GM12801 (cell line): Measurements from ENCODE around the gene UGT1A5.

Source experiments
- TF ChIP-seq, protein P1 (sequence below): IDR thresholded peaks from one replicate; pipeline ENCODE4 v1.5.1; 2011; ENCODE audit warnings: control low read depth; ENCODE audit not compliant: insufficient read length; ENCODE audit errors: extremely low read depth

Gene UGT1A5

DNA sequence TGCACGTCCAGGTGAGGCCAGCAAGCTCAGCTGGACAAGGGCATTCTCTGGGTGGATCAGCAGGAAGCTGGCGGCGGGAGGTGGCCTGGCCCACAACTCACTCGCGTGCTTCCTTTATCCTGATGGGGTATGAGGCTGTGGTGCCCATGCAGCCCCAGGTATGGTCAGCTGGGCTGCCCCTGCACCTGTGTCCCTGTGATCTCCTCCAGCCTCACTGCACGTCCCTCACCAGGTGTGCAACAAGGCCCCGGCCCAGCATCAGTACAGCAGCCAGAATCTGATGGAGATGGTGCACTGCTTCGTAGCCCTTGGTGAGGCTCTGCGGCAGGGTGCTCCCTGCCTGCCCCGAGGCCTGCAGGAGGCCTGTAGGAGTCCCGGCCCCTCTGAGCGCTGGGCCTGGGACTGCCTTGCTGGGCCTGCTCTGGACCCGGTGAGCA lies 83.0 kb downstream of the UGT1A5 start:
- TF ChIP-seq, protein P1, sequence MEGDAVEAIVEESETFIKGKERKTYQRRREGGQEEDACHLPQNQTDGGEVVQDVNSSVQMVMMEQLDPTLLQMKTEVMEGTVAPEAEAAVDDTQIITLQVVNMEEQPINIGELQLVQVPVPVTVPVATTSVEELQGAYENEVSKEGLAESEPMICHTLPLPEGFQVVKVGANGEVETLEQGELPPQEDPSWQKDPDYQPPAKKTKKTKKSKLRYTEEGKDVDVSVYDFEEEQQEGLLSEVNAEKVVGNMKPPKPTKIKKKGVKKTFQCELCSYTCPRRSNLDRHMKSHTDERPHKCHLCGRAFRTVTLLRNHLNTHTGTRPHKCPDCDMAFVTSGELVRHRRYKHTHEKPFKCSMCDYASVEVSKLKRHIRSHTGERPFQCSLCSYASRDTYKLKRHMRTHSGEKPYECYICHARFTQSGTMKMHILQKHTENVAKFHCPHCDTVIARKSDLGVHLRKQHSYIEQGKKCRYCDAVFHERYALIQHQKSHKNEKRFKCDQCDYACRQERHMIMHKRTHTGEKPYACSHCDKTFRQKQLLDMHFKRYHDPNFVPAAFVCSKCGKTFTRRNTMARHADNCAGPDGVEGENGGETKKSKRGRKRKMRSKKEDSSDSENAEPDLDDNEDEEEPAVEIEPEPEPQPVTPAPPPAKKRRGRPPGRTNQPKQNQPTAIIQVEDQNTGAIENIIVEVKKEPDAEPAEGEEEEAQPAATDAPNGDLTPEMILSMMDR = no peak

DNA sequence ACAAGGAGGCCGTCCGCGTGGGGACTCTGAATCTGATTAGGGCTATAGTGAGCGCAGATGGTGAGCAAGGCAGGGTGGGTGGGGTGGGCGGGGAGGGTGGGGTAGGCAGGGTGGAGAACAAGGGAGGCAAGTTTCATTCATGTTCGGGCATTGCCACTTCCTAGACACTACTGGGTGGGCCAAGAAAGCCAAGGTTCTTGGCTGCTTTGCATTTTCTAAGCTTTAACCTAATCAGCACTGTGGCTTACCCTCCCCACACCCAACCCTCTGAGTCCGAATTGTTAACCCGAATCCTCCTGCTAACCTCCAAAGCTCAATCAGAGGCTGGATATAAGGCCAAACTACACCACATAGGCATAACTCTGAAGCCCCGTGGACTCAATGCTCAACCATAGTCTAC lies 83.5 kb downstream of the UGT1A5 start:
- TF ChIP-seq, protein P1 = no peak

DNA sequence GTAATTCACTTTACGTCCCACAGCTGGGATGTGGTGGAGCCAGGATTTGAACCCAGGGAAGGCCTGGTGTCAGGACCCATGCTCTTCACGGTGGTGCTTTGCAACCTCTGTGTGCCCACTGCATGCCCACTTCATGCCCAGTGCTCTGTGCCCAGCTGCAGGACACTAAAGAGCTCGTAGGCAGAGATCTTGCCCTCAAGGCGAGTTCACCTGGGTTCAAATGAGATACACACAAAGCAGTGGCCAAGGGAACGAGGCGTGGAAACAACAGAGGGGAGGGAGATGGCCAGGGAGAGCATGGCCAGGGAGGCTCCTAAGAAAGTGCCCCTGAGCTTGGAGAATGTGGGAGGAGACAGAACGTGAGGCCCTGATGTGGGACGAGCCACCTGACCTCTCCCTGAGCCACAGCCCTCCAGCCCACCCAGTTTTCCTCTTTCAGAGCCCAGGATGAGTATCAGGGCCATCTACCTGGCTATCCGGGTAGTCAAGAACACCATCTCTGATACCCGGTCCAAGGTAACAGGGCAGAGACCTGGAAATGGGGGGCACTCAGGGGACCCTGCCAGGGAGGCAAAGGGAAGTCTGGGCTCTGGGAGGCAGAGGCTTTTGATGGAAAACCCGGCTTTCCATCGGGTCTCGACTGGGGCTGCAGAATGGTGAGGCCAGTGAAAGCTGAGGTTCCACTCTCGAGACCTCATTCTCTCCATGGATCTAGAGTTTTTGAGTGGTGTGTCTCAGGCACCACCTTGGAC lies 85.8 kb downstream of the UGT1A5 start:
- TF ChIP-seq, protein P1 = no peak

DNA sequence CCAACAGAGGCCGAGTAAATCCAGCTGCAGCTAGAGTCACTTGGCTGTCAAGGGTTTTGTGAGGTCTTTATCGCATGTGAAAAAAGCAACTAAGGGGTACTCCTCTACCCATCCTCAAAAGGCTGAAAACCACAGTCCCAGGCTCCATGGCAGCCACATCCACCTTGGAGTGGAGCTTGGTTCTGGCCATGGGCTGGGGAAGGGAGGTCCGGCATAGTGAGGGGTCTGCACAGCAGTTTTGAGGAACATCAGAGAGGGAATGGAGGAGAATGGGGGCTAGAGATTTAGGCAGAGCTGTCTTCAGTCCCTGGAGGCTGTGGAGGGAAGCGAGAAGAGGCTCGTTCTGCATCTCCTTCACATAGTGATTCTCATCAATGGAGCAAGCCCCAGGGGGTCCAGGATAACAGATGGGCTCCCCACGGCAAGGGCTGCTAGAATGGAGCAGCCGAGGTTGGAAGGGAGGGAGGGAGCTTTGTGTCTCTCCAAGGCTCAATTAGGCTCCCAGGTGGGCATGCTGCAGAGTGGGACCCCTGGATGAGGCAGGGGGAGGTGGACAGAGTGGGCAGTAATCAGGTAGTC lies 86.5 kb downstream of the UGT1A5 start:
- TF ChIP-seq, protein P1 = no peak

DNA sequence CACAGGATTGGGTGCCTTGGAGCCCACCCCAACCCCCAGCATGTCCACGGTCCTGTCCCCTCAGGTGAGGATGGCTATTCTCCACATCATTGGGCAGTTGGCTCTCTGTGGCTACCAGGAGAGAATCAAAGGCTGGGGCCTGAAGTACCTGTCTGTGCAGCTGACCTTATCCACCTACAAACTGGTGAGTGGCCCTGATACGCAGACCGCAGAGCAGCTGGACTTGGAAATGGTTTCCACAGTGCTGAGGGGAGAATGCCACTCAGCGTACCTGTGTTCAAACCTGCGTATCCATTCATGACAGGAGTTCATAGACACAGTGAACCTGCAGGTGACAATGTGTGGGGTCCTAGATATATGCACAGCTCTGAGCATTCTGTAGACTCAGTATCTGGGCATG lies 87.0 kb downstream of the UGT1A5 start:
- TF ChIP-seq, protein P1 = no peak

DNA sequence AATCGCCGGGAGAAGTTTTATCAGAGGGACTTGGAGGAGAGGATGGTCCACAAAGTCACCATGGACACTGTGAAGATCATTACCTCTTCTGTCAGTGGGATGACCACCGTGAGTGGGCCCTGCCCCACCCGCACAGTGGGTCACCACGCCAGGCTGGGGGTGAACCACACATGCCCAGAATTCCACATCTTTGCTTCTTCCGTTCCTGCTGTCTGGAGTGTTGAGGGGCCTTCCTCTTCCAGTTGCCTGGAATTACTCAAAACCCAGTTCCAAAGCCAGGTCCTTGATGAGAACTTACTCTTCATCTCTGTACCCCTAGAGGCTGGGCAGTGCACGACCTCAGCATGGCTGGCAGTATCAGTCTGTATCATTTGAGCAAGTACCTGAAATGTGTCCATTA lies 87.5 kb downstream of the UGT1A5 start:
- TF ChIP-seq, protein P1 = no peak

DNA sequence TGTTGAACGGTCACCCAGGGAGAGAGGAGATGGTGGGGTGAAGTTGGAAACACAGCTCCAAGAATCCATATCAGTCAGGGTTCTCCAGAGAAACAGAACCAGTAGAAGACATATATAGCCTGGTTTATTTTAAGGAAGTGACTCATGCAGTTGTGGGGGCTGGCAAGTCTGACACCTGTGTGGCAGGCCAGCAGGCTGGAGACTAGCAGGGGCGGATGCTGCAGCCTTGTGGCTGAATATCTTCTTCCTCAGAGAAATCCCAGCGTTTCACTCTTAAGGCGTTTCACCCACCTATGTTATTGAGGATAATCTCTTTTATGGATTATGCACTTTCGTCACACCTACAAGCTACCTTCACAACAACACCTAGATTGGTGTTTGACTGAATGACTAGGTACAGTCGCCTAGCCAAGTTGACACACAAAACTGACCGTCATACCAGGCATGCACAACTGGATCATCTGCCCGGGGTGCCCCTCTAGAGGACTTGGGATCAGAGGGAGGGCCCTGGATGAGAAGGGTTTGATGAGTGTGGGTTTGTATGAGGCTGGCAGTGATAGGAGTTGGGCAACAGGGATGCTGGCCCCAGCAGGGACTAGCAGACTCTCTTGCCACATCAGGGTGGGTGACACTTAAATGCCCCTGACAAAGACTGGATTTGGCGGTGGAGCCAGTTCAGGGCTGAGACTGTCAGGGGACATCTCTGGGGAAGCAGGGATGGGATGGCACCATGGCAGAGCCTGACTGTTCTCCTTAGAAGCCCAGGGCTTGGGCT lies 88.8 kb downstream of the UGT1A5 start:
- TF ChIP-seq, protein P1 = no peak
